Measurements from ENCODE around the gene ATXN7L2.

GRCh38 chr1:109485001-109485400 is 1.3 kb downstream of the ATXN7L2 start:
- no peak for TF ChIP-seq CTCF (IDR thresholded peaks at IDR 0.05; ENCODE audit: insufficient read depth, low read depth, low read length)
- no peak for TF ChIP-seq EZH2 (IDR thresholded peaks at IDR 0.05; ENCODE audit: insufficient read depth, low read length)
